ENCODE results near the gene TXNL1. TPM values are rescaled to one million over a fixed set of nuclear protein-coding genes. Genes with fewer than 3 reads are reported as not detected.
"Not testable (repeated sequence)": the region's sequence is repeated elsewhere in the genome, so short reads cannot be mapped to it uniquely, and the experiment has no call there.

TXNL1 gene
- total and polyA plus RNA-seq, 11 donors: 68.0 to 100 (median 77.1) TPM

GRCh38 chr18:56575819-56576663 is 62.4 kb downstream of the TXNL1 start:
- Histone ChIP-seq H3K36me3 (no peaks in the 10 kb centered on the region), H3K27ac (peak overlapping the region in 11 of 12 donors; percentile 39 to 84 (median 73)), H3K27me3 (no peaks in the 10 kb centered on the region), H3K4me1 (peaks cover 10 to 38% (median 29%) of the 10 kb centered on the region in 12 donors), H3K9me3 (peaks cover 0 to 17% (median 0%) of the 10 kb centered on the region in 12 donors), H3K4me3 (peak overlapping the region in 2 of 12 donors; percentile 6 to 26)
- ATAC-seq (peak; percentile 72 to 90 (median 80)), DNase-seq (peak in 1 of 5 donors; percentile 45)
- intact Hi-C loops (cut with DNase I): loop anchor here (2.0 to 10.0 kb wide), 23 partner anchors 121 to 1891 kb away; partner anchors contain the start of gene TCF4 (in 4 of the 10)
- TF ChIP-seq POLR2A (IDR thresholded peaks at IDR 0.05) (no peak), CTCF (IDR thresholded peaks at IDR 0.05) (peak; percentile 55 to 88 (median 77))
- 13 to 28% (median 18%) methylated on average over 8 of the region's 8 CpGs for WGBS, 4 donors

- intact Hi-C loops (cut with DNase I): loop anchor here (1.0 to 10.0 kb wide), 23 partner anchors 120 to 1890 kb away; partner anchors contain the start of gene TCF4 (in 4 of the 10)
- Histone ChIP-seq H3K4me1 (peaks cover 10 to 41% (median 29%) of the 10 kb centered on the region in 12 donors), H3K4me3 (no peak overlapping the region), H3K9me3 (peaks cover 0 to 6% (median 0%) of the 10 kb centered on the region in 12 donors), H3K36me3 (no peaks in the 10 kb centered on the region), H3K27ac (peak overlapping the region; percentile 17 to 84 (median 73)), H3K27me3 (no peaks in the 10 kb centered on the region)
- ATAC-seq (peak; percentile 76 to 87 (median 80)), DNase-seq (peak in 4 of 5 donors; percentile 58 to 79 (median 74))
- TF ChIP-seq CTCF (IDR thresholded peaks at IDR 0.05) (no peak), POLR2A (IDR thresholded peaks at IDR 0.05) (no peak)
- 0 to 5% (median 3%) methylated on average over 3 of the region's 3 CpGs for WGBS, 4 donors
Measured at GRCh38 chr18:56574861-56575260, 63.5 kb downstream of the TXNL1 start.

- not testable (repeated sequence) for H3K36me3 ChIP-seq
- WGBS, 4 donors: 96 to 99% (median 98%) methylated on average over 10 to 36 of the region's 36 CpGs
Measured at GRCh38 chr18:56572267-56572666, 66.1 kb downstream of the TXNL1 start.

GRCh38 chr18:56570978-56571377 is 67.4 kb downstream of the TXNL1 start:
- Histone ChIP-seq H3K4me3 (no peak overlapping the region), H3K4me1 (peaks cover 5 to 39% (median 20%) of the 10 kb centered on the region in 12 donors), H3K36me3 (no peaks in the 10 kb centered on the region), H3K27me3 (no peaks in the 10 kb centered on the region), H3K9me3 (no peaks in the 10 kb centered on the region), H3K27ac (no peak overlapping the region)
- ATAC-seq (no peak), DNase-seq (no peak)
- intact Hi-C loops (cut with DNase I): loop anchor here in 9 of 10 donors (5.0 to 10.0 kb wide), 12 partner anchors 116 to 1886 kb away; no protein-coding TSS in a partner anchor
- no peak for TF ChIP-seq POLR2A (IDR thresholded peaks at IDR 0.05)
- no peak for TF ChIP-seq CTCF (IDR thresholded peaks at IDR 0.05)
- 94 to 97% (median 96%) methylated on average over 3 of the region's 3 CpGs for WGBS, 4 donors

More at GRCh38 chr18:56572267-56572666, 66.1 kb downstream of the TXNL1 start:
- intact Hi-C loops (cut with DNase I): loop anchor here in 9 of 10 donors (5.0 to 10.0 kb wide), 12 partner anchors 117 to 1887 kb away; no protein-coding TSS in a partner anchor
- ATAC-seq, H3K27ac ChIP-seq, H3K9me3 ChIP-seq, DNase-seq, H3K4me3 ChIP-seq, H3K27me3 ChIP-seq: not testable (repeated sequence)
- H3K4me1 ChIP-seq: peaks cover 10 to 45% (median 30%) of the 10 kb centered on the region in 12 donors

Measured in heart left ventricle (tissue), 16 donors.